ENCODE data around the gene CHRM5. TPM values are rescaled to one million over a fixed set of nuclear protein-coding genes. Genes with fewer than 3 reads are reported as not detected.

CHRM5 gene
- total RNA-seq, 1 experiment from 2014 or later = not detected

DNA sequence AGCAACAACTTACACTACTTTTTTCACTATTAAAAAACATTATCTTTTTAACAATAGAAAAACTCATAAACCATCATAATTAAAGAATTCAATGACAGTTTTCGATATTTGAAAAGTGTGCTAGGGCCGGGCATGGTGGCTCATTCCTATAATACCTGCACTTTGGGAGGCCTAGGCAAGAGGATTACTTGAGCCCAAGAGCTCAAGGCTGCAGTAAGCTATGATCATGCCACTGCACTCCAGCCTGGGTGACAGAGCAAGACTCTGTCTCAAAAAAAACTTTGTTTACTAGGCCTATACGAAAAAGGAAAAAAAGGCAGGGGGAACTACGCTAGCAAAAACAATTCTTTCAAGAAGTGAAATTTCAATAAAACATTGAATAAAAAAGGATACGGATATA lies 42.6 kb downstream of the CHRM5 start:
- Histone ChIP-seq H2AFZ (no peak overlapping the region), H3K4me2 (no peak overlapping the region), H3K9me2 (ENCODE audit: insufficient read depth) (no peaks in the 10 kb centered on the region), H3K79me2 (ENCODE audit: low read depth) (no peaks in the 10 kb centered on the region), H3K9me3 (ENCODE audit: insufficient read depth, low read depth) (no peaks in the 10 kb centered on the region), H3K4me3 (no peak overlapping the region), H3K4me1 (replicated peaks; ENCODE audit: insufficient read depth) (no peaks in the 10 kb centered on the region), H3K27ac (no peak overlapping the region), H3K27me3 (ENCODE audit: insufficient read depth, low read depth) (no peaks in the 10 kb centered on the region), H3K36me3 (ENCODE audit: low read depth) (no peaks in the 10 kb centered on the region), H4K20me1 (ENCODE audit: insufficient read depth) (no peaks in the 10 kb centered on the region), H3F3A (ENCODE audit: insufficient read depth, low read depth) (no peaks in the 10 kb centered on the region)
- no TSS peak for BruUV-seq (replicated peaks)
- CTCF ChIA-PET = no interaction called here
- TF ChIP-seq EZH2 (IDR thresholded peaks at IDR 0.05; ENCODE audit: low read depth) = no peak
- TF ChIP-seq, protein P1, sequence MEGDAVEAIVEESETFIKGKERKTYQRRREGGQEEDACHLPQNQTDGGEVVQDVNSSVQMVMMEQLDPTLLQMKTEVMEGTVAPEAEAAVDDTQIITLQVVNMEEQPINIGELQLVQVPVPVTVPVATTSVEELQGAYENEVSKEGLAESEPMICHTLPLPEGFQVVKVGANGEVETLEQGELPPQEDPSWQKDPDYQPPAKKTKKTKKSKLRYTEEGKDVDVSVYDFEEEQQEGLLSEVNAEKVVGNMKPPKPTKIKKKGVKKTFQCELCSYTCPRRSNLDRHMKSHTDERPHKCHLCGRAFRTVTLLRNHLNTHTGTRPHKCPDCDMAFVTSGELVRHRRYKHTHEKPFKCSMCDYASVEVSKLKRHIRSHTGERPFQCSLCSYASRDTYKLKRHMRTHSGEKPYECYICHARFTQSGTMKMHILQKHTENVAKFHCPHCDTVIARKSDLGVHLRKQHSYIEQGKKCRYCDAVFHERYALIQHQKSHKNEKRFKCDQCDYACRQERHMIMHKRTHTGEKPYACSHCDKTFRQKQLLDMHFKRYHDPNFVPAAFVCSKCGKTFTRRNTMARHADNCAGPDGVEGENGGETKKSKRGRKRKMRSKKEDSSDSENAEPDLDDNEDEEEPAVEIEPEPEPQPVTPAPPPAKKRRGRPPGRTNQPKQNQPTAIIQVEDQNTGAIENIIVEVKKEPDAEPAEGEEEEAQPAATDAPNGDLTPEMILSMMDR (conservative IDR thresholded peaks at IDR 0.05) = no peak
- POLR2A ChIA-PET (ENCODE audit: unreplicated experiment) = no interaction called here
- no peak for DNase-seq
- intact Hi-C loops (cut with micrococcal nuclease; ENCODE audit: unreplicated experiment) = no loop called here

DNA sequence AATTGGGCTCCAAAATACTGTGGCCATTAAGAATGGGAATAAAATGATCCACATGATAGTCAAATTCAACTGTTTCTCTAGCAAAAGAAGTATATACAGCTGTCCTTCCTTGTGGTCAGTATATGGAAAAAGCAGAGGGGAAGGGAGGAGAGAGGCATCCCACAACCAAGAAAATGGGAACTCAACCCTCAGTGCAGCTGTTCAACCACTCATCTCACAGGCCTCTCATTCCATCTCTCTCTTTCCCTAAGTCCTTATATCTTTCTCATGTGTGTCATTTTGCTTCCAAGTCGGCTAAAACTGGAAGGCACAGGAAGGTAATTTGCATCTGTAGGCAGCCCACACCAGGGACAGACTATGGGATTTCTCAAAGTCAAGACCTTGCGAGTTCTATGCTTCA lies 43.2 kb downstream of the CHRM5 start:
- Histone ChIP-seq H3F3A (ENCODE audit: insufficient read depth, low read depth) (no peaks in the 10 kb centered on the region), H3K79me2 (ENCODE audit: low read depth) (no peaks in the 10 kb centered on the region), H3K36me3 (ENCODE audit: low read depth) (no peaks in the 10 kb centered on the region), H3K27ac (no peak overlapping the region), H3K27me3 (ENCODE audit: insufficient read depth, low read depth) (no peaks in the 10 kb centered on the region), H3K9me3 (ENCODE audit: insufficient read depth, low read depth) (no peaks in the 10 kb centered on the region), H3K4me3 (no peak overlapping the region), H4K20me1 (ENCODE audit: insufficient read depth) (no peaks in the 10 kb centered on the region), H3K4me2 (no peak overlapping the region), H2AFZ (no peak overlapping the region), H3K4me1 (replicated peaks; ENCODE audit: insufficient read depth) (no peaks in the 10 kb centered on the region), H3K9me2 (ENCODE audit: insufficient read depth) (no peaks in the 10 kb centered on the region)
- no peak for DNase-seq
- CTCF ChIA-PET = no interaction called here
- no peak for TF ChIP-seq EZH2 (IDR thresholded peaks at IDR 0.05; ENCODE audit: low read depth)
- TF ChIP-seq, protein P1 (conservative IDR thresholded peaks at IDR 0.05) = no peak
- intact Hi-C loops (cut with micrococcal nuclease; ENCODE audit: unreplicated experiment) = no loop called here
- POLR2A ChIA-PET (ENCODE audit: unreplicated experiment) = no interaction called here
- no TSS peak for BruUV-seq (replicated peaks)

DNA sequence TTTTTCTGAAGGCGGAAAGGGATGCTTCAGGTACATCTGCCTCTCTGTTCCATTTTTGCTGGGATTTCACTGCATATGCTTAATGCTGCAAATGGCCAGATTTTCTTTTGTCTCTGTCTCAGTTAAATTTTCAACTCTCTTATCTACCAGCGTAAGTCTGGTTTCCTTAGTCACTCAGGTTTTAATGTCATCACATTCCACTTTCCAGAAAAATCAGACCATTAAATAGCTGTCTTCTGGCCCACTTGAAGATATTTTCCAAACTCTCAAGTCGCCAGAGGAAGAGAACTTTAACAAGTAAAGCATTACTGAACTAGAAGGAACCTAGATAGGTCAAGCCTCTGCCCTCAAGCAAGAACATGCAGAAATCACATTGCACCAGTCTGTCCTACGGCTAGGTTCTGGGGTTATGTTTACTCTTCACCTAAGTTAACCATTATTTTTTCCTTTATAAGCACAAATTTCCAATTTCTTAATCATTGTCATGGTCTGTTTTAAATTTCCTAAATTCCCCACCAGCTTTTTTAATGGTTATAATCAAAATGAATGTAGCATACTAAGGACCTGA lies 44.2 kb downstream of the CHRM5 start:
- BruUV-seq (replicated peaks) = no TSS peak
- DNase-seq = no peak
- POLR2A ChIA-PET (ENCODE audit: unreplicated experiment) = no interaction called here

More for the DNA sequence above, 44.2 kb downstream of the CHRM5 start:
- no peaks in the 10 kb centered on the region for H3K4me1 ChIP-seq (replicated peaks; ENCODE audit: insufficient read depth)
- no peaks in the 10 kb centered on the region for H3K9me3 ChIP-seq (ENCODE audit: insufficient read depth, low read depth)
- H3K27ac ChIP-seq = no peak overlapping the region
- no peak overlapping the region for H3K4me2 ChIP-seq
- H3K4me3 ChIP-seq = no peak overlapping the region
- TF ChIP-seq EZH2 (IDR thresholded peaks at IDR 0.05; ENCODE audit: low read depth) = no peak
- TF ChIP-seq, protein P1 (conservative IDR thresholded peaks at IDR 0.05) = no peak
- no peak overlapping the region for H2AFZ ChIP-seq
- H3K36me3 ChIP-seq (ENCODE audit: low read depth) = no peaks in the 10 kb centered on the region
- CTCF ChIA-PET = no interaction called here
- no peaks in the 10 kb centered on the region for H3F3A ChIP-seq (ENCODE audit: insufficient read depth, low read depth)
- no peaks in the 10 kb centered on the region for H3K9me2 ChIP-seq (ENCODE audit: insufficient read depth)
- H3K79me2 ChIP-seq (ENCODE audit: low read depth) = no peaks in the 10 kb centered on the region
- no peaks in the 10 kb centered on the region for H4K20me1 ChIP-seq (ENCODE audit: insufficient read depth)
- H3K27me3 ChIP-seq (ENCODE audit: insufficient read depth, low read depth) = no peaks in the 10 kb centered on the region
- intact Hi-C loops (cut with micrococcal nuclease; ENCODE audit: unreplicated experiment) = no loop called here

Data from PC-9 (cell line).